ENCODE measurements around the gene FFAR2. TPM values are rescaled to one million over a fixed set of nuclear protein-coding genes. Genes with fewer than 3 reads are reported as not detected.

The FFAR2 gene
- total RNA-seq, 1 experiment from 2014 or later, result not detected

DNA sequence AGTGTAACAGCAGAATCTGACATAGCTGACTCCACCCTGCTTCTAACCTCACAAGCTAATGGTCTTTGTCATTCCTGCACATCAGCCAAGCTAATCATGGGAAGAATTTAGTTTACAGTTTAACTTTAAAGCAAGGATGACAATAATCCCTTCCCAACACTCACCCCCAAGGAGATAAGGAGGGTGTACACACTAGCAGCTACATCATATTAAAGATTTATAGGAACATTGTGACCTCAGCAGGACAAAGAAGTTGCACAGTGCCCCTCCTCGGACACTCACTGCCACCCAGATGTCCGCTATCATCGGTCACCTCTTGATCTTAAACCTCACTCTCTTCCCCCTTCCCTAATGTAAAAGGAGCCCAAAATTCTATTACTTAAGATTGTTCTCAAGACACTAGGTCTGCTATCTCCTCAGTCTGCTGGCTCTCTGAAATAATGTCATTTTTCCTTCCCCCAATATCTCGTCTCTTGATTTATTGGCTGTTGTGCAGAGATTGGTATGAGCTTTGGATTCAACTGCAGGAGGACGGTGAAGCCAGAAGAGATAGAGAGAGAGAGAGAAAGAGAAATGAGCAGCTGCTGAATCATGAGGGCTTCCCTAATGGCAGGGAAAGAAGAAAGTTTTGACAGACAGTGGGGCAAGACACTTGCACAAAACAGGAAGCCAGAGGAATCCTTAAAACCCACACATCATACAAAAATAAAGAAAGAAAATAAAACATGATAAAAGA is 17.5 kb upstream of the FFAR2 start:
- H3K9me2 ChIP-seq (ENCODE audit: insufficient read depth), result no peaks in the 10 kb centered on the region
- no TSS peak for BruUV-seq (replicated peaks)
- ChIA-PET CTCF (no interaction called here), POLR2A (no interaction called here), RAD21 (ENCODE audit: low non-redundant PET in 1 of 2, low total read pairs in 2 of 2, uncharacterized antibody in 2 of 2, unreplicated experiment in 2 of 2) (no interaction called here)
- H3K4me1 ChIP-seq (ENCODE audit: control insufficient read depth in 1 of 2, insufficient read depth in 2 of 2, low read length in 2 of 2), result no peaks in the 10 kb centered on the region
- H3K36me3 ChIP-seq (ENCODE audit: control insufficient read depth in 1 of 2, insufficient read depth in 2 of 2, low read length in 2 of 2), result no peaks in the 10 kb centered on the region
- intact Hi-C loops (cut with micrococcal nuclease), result no loop called here
- H2AFZ ChIP-seq (ENCODE audit: low read depth, low read length, poor library complexity, severe bottlenecking), result no peak overlapping the region
- no peak overlapping the region for H3K4me2 ChIP-seq (ENCODE audit: low read length)
- no peak overlapping the region for H3K4me3 ChIP-seq (replicated peaks in 1 of 2; ENCODE audit: low read depth in 1 of 2, low read length in 2 of 2)
- no peaks in the 10 kb centered on the region for H3K9me3 ChIP-seq (ENCODE audit: control insufficient read depth in 1 of 2, insufficient read depth in 1 of 2, low read depth in 1 of 2, low read length in 2 of 2)
- no peak for TF ChIP-seq CBX3 (IDR thresholded peaks at IDR 0.05; ENCODE audit: low read depth)
- no peak for TF ChIP-seq RAD21 (IDR thresholded peaks at IDR 0.05; ENCODE audit: low read depth)
- no peak for TF ChIP-seq TCF7L2 (IDR thresholded peaks at IDR 0.05; ENCODE audit: borderline replicate concordance, extremely low read depth, insufficient read depth, insufficient read length)
- TF ChIP-seq JUND (IDR thresholded peaks at IDR 0.05), result no peak
- no peak for TF ChIP-seq ELF1 (IDR thresholded peaks at IDR 0.05; ENCODE audit: borderline replicate concordance, low read depth)
- no peak for TF ChIP-seq EZH2 (IDR thresholded peaks at IDR 0.05)
- TF ChIP-seq, protein P1, sequence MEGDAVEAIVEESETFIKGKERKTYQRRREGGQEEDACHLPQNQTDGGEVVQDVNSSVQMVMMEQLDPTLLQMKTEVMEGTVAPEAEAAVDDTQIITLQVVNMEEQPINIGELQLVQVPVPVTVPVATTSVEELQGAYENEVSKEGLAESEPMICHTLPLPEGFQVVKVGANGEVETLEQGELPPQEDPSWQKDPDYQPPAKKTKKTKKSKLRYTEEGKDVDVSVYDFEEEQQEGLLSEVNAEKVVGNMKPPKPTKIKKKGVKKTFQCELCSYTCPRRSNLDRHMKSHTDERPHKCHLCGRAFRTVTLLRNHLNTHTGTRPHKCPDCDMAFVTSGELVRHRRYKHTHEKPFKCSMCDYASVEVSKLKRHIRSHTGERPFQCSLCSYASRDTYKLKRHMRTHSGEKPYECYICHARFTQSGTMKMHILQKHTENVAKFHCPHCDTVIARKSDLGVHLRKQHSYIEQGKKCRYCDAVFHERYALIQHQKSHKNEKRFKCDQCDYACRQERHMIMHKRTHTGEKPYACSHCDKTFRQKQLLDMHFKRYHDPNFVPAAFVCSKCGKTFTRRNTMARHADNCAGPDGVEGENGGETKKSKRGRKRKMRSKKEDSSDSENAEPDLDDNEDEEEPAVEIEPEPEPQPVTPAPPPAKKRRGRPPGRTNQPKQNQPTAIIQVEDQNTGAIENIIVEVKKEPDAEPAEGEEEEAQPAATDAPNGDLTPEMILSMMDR (IDR thresholded peaks at IDR 0.05 in 2 of 3, conservative IDR thresholded peaks at IDR 0.05 in 1 of 3; ENCODE audit: borderline replicate concordance in 1 of 3, insufficient read depth in 1 of 3, low read depth in 2 of 3, low read length in 2 of 3), result no peak
- TF ChIP-seq, protein P2, sequence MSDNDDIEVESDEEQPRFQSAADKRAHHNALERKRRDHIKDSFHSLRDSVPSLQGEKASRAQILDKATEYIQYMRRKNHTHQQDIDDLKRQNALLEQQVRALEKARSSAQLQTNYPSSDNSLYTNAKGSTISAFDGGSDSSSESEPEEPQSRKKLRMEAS (IDR thresholded peaks at IDR 0.05), result no peak
- TF ChIP-seq, protein P3, sequence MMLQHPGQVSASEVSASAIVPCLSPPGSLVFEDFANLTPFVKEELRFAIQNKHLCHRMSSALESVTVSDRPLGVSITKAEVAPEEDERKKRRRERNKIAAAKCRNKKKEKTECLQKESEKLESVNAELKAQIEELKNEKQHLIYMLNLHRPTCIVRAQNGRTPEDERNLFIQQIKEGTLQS (IDR thresholded peaks at IDR 0.05), result no peak
- no peak for TF ChIP-seq ZNF274 (IDR thresholded peaks at IDR 0.05; ENCODE audit: low read depth, low read length)
- no peak for TF ChIP-seq CEBPB (IDR thresholded peaks at IDR 0.05; ENCODE audit: low read depth)
- TF ChIP-seq POLR2AphosphoS5 (IDR thresholded peaks at IDR 0.05; ENCODE audit: low read depth, low read length), result no peak
- TF ChIP-seq POLR2A (IDR thresholded peaks at IDR 0.05; ENCODE audit: borderline replicate concordance, extremely low read depth, insufficient read depth, insufficient read length), result no peak
- DNase-seq (ENCODE audit: low read depth, low spot score) (no peak), ATAC-seq (no peak)
- no peaks in the 10 kb centered on the region for H3K79me2 ChIP-seq (ENCODE audit: insufficient read depth, low read length)
- H3K27ac ChIP-seq (ENCODE audit: low read depth, low read length), result no peak overlapping the region
- no peak overlapping the region for H3K9ac ChIP-seq (ENCODE audit: low read length)
- H3K27me3 ChIP-seq (ENCODE audit: insufficient read depth, low read length), result peaks cover 4% of the 10 kb centered on the region; the same call in 1 of the 2 replicates
- H4K20me1 ChIP-seq (ENCODE audit: insufficient read depth), result no peaks in the 10 kb centered on the region
